Endothelial cell of umbilical vein (primary cell): ENCODE results near the gene PRPH.

ENCODE experiments used
- EZH2 ChIP-seq: IDR thresholded peaks from 2 replicates; pipeline ENCODE4 v1.6.1; 2012; ENCODE audit warnings: borderline replicate concordance, low read depth, mild to moderate bottlenecking, moderate library complexity, low read length, inconsistent platforms; ENCODE audit not compliant: severe bottlenecking
- GATA2 ChIP-seq: IDR thresholded peaks from 2 replicates; pipeline ENCODE4 v1.7.0; 2011; ENCODE audit warnings: low read depth, mild to moderate bottlenecking, moderate library complexity, mixed read lengths, low read length; ENCODE audit not compliant: insufficient read length, insufficient read depth
- JUN ChIP-seq: IDR thresholded peaks from 2 replicates; pipeline ENCODE4 v1.6.1; 2011; ENCODE audit warnings: borderline replicate concordance, low read depth; ENCODE audit not compliant: insufficient read length, insufficient read depth
- MYC ChIP-seq: IDR thresholded peaks from one replicate; pipeline ENCODE4 v1.6.1; 2011; ENCODE audit warnings: mild to moderate bottlenecking, low read depth, low read length
- POLR2A ChIP-seq: IDR thresholded peaks from 2 replicates; pipeline ENCODE4 v1.6.1; 2012; ENCODE audit warnings: low read depth, mild to moderate bottlenecking, control low read depth, low read length
- POLR2AphosphoS5 ChIP-seq: IDR thresholded peaks from 2 replicates; pipeline ENCODE4 v1.6.1; 2012; ENCODE audit warnings: low read depth, mild to moderate bottlenecking, control low read depth, low read length, moderate library complexity; ENCODE audit not compliant: insufficient read depth
- TF ChIP-seq, protein P1 (sequence below), 2 donors: IDR thresholded peaks; 1 replicate in 1 of 2; 2 replicates in 1 of 2; pipeline ENCODE4 v1.5.1; 2011; ENCODE audit warnings: low read length in 2 of 2, mild to moderate bottlenecking in 2 of 2, moderate library complexity in 2 of 2, control low read depth in 1 of 2, inconsistent platforms in 1 of 2, low read depth in 1 of 2; ENCODE audit not compliant: insufficient read depth in 1 of 2; ENCODE audit errors: extremely low read depth in 1 of 2
- TF ChIP-seq, protein P2 (sequence below): IDR thresholded peaks from 2 replicates; pipeline ENCODE4 v1.6.1; 2011; ENCODE audit not compliant: insufficient read depth, insufficient read length

DNA sequence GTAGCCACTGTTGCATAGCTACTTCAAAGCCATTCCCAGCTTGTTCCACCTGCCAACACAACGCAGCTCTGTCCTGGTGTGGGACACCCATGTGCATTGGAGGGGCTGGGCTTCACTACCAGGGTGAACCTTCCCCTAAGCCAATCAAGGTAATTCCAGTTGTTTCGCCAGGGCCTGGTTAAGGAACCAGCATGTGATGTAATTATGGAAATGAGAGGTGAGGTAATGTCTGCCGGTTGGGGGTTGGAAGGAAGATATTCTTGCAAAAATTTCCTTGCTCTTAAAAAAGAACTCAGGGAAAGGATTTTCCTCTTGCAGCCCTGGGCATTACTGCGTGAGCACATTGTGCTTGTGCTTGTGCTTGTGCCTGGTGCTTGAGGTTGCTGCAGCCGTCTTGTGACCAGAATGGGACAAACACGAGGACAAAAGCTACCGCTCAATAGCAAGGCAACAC, 15.2 kb upstream of the PRPH start:
- TF ChIP-seq POLR2AphosphoS5: no peak
- TF ChIP-seq, protein P1, sequence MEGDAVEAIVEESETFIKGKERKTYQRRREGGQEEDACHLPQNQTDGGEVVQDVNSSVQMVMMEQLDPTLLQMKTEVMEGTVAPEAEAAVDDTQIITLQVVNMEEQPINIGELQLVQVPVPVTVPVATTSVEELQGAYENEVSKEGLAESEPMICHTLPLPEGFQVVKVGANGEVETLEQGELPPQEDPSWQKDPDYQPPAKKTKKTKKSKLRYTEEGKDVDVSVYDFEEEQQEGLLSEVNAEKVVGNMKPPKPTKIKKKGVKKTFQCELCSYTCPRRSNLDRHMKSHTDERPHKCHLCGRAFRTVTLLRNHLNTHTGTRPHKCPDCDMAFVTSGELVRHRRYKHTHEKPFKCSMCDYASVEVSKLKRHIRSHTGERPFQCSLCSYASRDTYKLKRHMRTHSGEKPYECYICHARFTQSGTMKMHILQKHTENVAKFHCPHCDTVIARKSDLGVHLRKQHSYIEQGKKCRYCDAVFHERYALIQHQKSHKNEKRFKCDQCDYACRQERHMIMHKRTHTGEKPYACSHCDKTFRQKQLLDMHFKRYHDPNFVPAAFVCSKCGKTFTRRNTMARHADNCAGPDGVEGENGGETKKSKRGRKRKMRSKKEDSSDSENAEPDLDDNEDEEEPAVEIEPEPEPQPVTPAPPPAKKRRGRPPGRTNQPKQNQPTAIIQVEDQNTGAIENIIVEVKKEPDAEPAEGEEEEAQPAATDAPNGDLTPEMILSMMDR (IDR thresholded peaks at IDR 0.05; ENCODE audit: extremely low read depth in 1 of 2, insufficient read depth in 1 of 2, low read depth in 1 of 2, low read length in 2 of 2): no peak
- TF ChIP-seq POLR2A: no peak
- TF ChIP-seq EZH2: no peak
- TF ChIP-seq JUN: no peak
- TF ChIP-seq GATA2: no peak
- TF ChIP-seq, protein P2, sequence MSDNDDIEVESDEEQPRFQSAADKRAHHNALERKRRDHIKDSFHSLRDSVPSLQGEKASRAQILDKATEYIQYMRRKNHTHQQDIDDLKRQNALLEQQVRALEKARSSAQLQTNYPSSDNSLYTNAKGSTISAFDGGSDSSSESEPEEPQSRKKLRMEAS: no peak
- TF ChIP-seq MYC: no peak
